Mucosa of descending colon (tissue), 3 donors: ENCODE data around the gene SCAF4. TPM values are rescaled to one million over a fixed set of nuclear protein-coding genes. Genes with fewer than 3 reads are reported as not detected.
"Not testable (repeated sequence)": the region's sequence is repeated elsewhere in the genome, so short reads cannot be mapped to it uniquely, and the experiment has no call there.

Experiments
- ATAC-seq: fragments of 200-7000 bp; cut with Tn5 transposase; one replicate; pipeline ENCODE4 v1.9.1; 2020; ENCODE audit warnings: mild to moderate bottlenecking, moderate library complexity
- DNase-seq, 3 donors: peaks; one replicate each; pipeline ENCODE4 v3.0.0-alpha.2; 2020
- H3K36me3 ChIP-seq: fragments of 200-600 bp; one replicate; pipeline ENCODE4 v1.8.0; 2021; ENCODE audit warnings: low read depth, mild to moderate bottlenecking
- H3K4me1 ChIP-seq: fragments of 200-600 bp; one replicate; pipeline ENCODE4 v1.8.0; 2021; ENCODE audit warnings: low read depth, mild to moderate bottlenecking
- H3K4me3 ChIP-seq: fragments of 200-600 bp; one replicate; pipeline ENCODE4 v1.8.0; 2021; ENCODE audit warnings: mild to moderate bottlenecking
- H3K9me3 ChIP-seq: fragments of 200-600 bp; one replicate; pipeline ENCODE4 v1.8.0; 2021; ENCODE audit warnings: mild to moderate bottlenecking
- CTCF ChIP-seq: fragments of 200-600 bp; IDR thresholded peaks from one replicate; pipeline ENCODE4 v1.8.0; 2022; ENCODE audit warnings: antibody characterized with exemption, mild to moderate bottlenecking
- intact Hi-C, 2 donors: fragments of 100-400 bp; cut with DNase I in 1 of 2; cut with micrococcal nuclease in 1 of 2; formaldehyde crosslinking; loops; one replicate each; pipeline versions ENCODE4 v1.11.0 to v1.11.1; 2022; cut with DNase I, micrococcal nuclease
- total RNA-seq, 3 donors: library from RNA; stranded (reverse); fragmentation: NEBNext Ultra II Directional in 2 of 3; extraction: Animal tissue kit (Norgen Biotek cat#: 25700) in 2 of 3; gene quantifications; one replicate each; pipeline versions ENCODE4 v1.2.1 to v1.2.4, GENCODE V29; 2021 to 2023
- donor health status: DM: no; HTN: no; CAD: no; lungs with moderate emphysema.
- donor health status: DM: no; HTN: no; CAD: no.
- donor health status: DM: no; HTN: yes; CAD: no.

SCAF4 gene
- total RNA-seq, 3 donors from 2014 or later, result 35.7 to 39.7 (median 38.4) TPM

- ATAC-seq, result no peak
- Histone ChIP-seq H3K4me1 (no peaks in the 10 kb centered on the region), H3K4me3 (no peak overlapping the region), H3K36me3 (peaks cover 5% of the 10 kb centered on the region), H3K9me3 (no peaks in the 10 kb centered on the region)
- intact Hi-C loops, result loop anchor here in 1 of 2 donors (10.0 kb wide), 1 partner anchor 56 kb away; no protein-coding TSS in a partner anchor
- no peak for DNase-seq
- no peak for TF ChIP-seq CTCF
Observed at GRCh38 chr21:31668651-31669491, 63.0 kb downstream of the SCAF4 start.

- no peaks in the 10 kb centered on the region for H3K9me3 ChIP-seq
- DNase-seq, result no peak
Observed at GRCh38 chr21:31667639-31668038, 64.3 kb downstream of the SCAF4 start.

GRCh38 chr21:31667132-31667531 is 64.8 kb downstream of the SCAF4 start:
- TF ChIP-seq CTCF, result no peak
- intact Hi-C loops, result loop anchor here in 1 of 2 donors (10.0 kb wide), 1 partner anchor 58 kb away; no protein-coding TSS in a partner anchor
- ATAC-seq (no peak), DNase-seq (no peak)
- H3K4me1 ChIP-seq, result peaks cover 10% of the 10 kb centered on the region
- no peak overlapping the region for H3K4me3 ChIP-seq
- H3K36me3 ChIP-seq, result peaks cover 5% of the 10 kb centered on the region
- H3K9me3 ChIP-seq, result no peaks in the 10 kb centered on the region

More at GRCh38 chr21:31667639-31668038, 64.3 kb downstream of the SCAF4 start:
- no peak for ATAC-seq
- intact Hi-C loops, result loop anchor here in 1 of 2 donors (10.0 kb wide), 1 partner anchor 57 kb away; no protein-coding TSS in a partner anchor
- Histone ChIP-seq H3K4me3 (no peak overlapping the region), H3K4me1 (peaks cover 5% of the 10 kb centered on the region), H3K36me3 (peaks cover 5% of the 10 kb centered on the region)
- TF ChIP-seq CTCF, result no peak

GRCh38 chr21:31666445-31667010 is 65.4 kb downstream of the SCAF4 start:
- Histone ChIP-seq H3K9me3 (no peaks in the 10 kb centered on the region), H3K36me3 (peaks cover 5% of the 10 kb centered on the region), H3K4me1 (peaks cover 12% of the 10 kb centered on the region), H3K4me3 (no peak overlapping the region)
- intact Hi-C loops, result loop anchor here in 1 of 2 donors (10.0 kb wide), 1 partner anchor 58 kb away; no protein-coding TSS in a partner anchor
- DNase-seq, result no peak
- TF ChIP-seq CTCF, result no peak
- no peak for ATAC-seq

- not testable (repeated sequence) for H3K9me3 ChIP-seq, H3K4me3 ChIP-seq, ATAC-seq, H3K36me3 ChIP-seq, DNase-seq
- H3K4me1 ChIP-seq, result peaks cover 12% of the 10 kb centered on the region
- intact Hi-C loops, result loop anchor here in 1 of 2 donors (10.0 kb wide), 1 partner anchor 59 kb away; no protein-coding TSS in a partner anchor
Observed at GRCh38 chr21:31665869-31666268, 66.0 kb downstream of the SCAF4 start.

- Histone ChIP-seq H3K36me3 (peaks cover 5% of the 10 kb centered on the region), H3K9me3 (no peaks in the 10 kb centered on the region), H3K4me1 (peaks cover 16% of the 10 kb centered on the region), H3K4me3 (no peak overlapping the region)
- ATAC-seq (peak; percentile 22), DNase-seq (no peak)
- no peak for TF ChIP-seq CTCF
- intact Hi-C loops, result loop anchor here in 1 of 2 donors (10.0 kb wide), 1 partner anchor 59 kb away; no protein-coding TSS in a partner anchor
Observed at GRCh38 chr21:31665397-31665796, 66.5 kb downstream of the SCAF4 start.
